IMR-90 (cell line): Measurements from ENCODE around the gene NRIP1. TPM values are rescaled to one million over a fixed set of nuclear protein-coding genes. Genes with fewer than 3 reads are reported as not detected.

ENCODE experiments used
- ATAC-seq: fragments of 200-7000 bp; cut with Tn5 transposase; 2 replicates; pipeline ENCODE4 v1.9.1; 2020; ENCODE audit warnings: low read depth, mild to moderate bottlenecking, moderate library complexity
- BruUV-seq: library from RNA; stranded (reverse); fragments of 400-500 nt; replicated peaks from 2 replicates; lab custom pipeline; 2021; lab: Mats Ljungman, UMichigan
- CTCF ChIA-PET: fragments of 300-600 bp; formaldehyde crosslinking; extraction: SDS; loops from one replicate; lab custom pipeline; 2021; ENCODE audit warnings: antibody characterized with exemption; lab: Yijun Ruan, JAX
- POLR2A ChIA-PET: fragments of 300-600 bp; sonication (Branson Sonifier 250); formaldehyde crosslinking; loops from one replicate; lab custom pipeline; 2022; ENCODE audit warnings: antibody characterized with exemption; ENCODE audit not compliant: unreplicated experiment; lab: Charles Lee
- DNase-seq: peaks from one replicate; pipeline ENCODE4 v3.0.0; 2013
- H2AFZ ChIP-seq: replicated peaks from 2 replicates; pipeline ENCODE3; 2013; ENCODE audit warnings: low read length, mild to moderate bottlenecking; ENCODE audit not compliant: poor library complexity
- H2AK5ac ChIP-seq: 2 replicates; pipeline ENCODE4 v1.6.1; 2013; ENCODE audit warnings: low read depth, low read length, inconsistent platforms
- H2AK9ac ChIP-seq: replicated peaks from 2 replicates; pipeline ENCODE3; 2013; ENCODE audit warnings: mild to moderate bottlenecking, low read depth, low read length, moderate library complexity; ENCODE audit not compliant: poor library complexity
- H2BK120ac ChIP-seq: 2 replicates; pipeline ENCODE4 v1.6.1; 2013; ENCODE audit warnings: low read depth, low read length, inconsistent platforms
- H2BK15ac ChIP-seq: 3 replicates; pipeline ENCODE4 v1.6.1; 2013; ENCODE audit warnings: low read depth, low read length, inconsistent platforms
- H2BK20ac ChIP-seq: 2 replicates; pipeline ENCODE4 v1.6.1; 2013; ENCODE audit warnings: low read depth, mild to moderate bottlenecking, inconsistent platforms, low read length, moderate library complexity
- H2BK5ac ChIP-seq: 2 replicates; pipeline ENCODE4 v1.6.1; 2013; ENCODE audit warnings: mild to moderate bottlenecking, low read depth, low read length, inconsistent platforms; ENCODE audit not compliant: poor library complexity, severe bottlenecking
- H3K14ac ChIP-seq: replicated peaks from 2 replicates; pipeline ENCODE4 v1.6.1; 2013; ENCODE audit warnings: low read depth, low read length, inconsistent platforms
- H3K18ac ChIP-seq: 2 replicates; pipeline ENCODE4 v1.6.1; 2013; ENCODE audit warnings: low read depth, low read length, control low read depth
- H3K23ac ChIP-seq: 2 replicates; pipeline ENCODE4 v1.6.1; 2013; ENCODE audit warnings: low read depth, low read length, inconsistent platforms
- H3K27ac ChIP-seq: 2 replicates; pipeline ENCODE4 v1.5.1; 2013; ENCODE audit warnings: mild to moderate bottlenecking, control low read depth, low read length; ENCODE audit not compliant: insufficient read depth
- H3K27me3 ChIP-seq: 2 replicates; pipeline ENCODE4 v1.6.1; 2013; ENCODE audit warnings: low read length; ENCODE audit not compliant: control insufficient read depth, insufficient read depth
- H3K36me3 ChIP-seq: 2 replicates; pipeline ENCODE4 v1.6.1; 2013; ENCODE audit warnings: low read length, mixed read lengths; ENCODE audit not compliant: control insufficient read depth, insufficient read depth
- H3K4ac ChIP-seq: 2 replicates; pipeline ENCODE4 v1.6.1; 2013; ENCODE audit warnings: low read depth, low read length, inconsistent platforms
- H3K4me1 ChIP-seq: 2 replicates; pipeline ENCODE4 v1.6.1; 2013; ENCODE audit warnings: low read length, mixed read lengths; ENCODE audit not compliant: control insufficient read depth, insufficient read depth
- H3K4me2 ChIP-seq: 2 replicates; pipeline ENCODE4 v1.6.1; 2013; ENCODE audit warnings: low read depth, mild to moderate bottlenecking, control low read depth, low read length, moderate library complexity
- H3K4me3 ChIP-seq: 2 replicates; pipeline ENCODE4 v1.5.1; 2013; ENCODE audit warnings: low read depth, mild to moderate bottlenecking, control low read depth, low read length, moderate library complexity; ENCODE audit not compliant: insufficient read depth
- H3K56ac ChIP-seq: 2 replicates; pipeline ENCODE4 v1.6.1; 2013; ENCODE audit warnings: low read length, inconsistent platforms; ENCODE audit not compliant: insufficient read depth; ENCODE audit errors: extremely low read depth
- H3K79me1 ChIP-seq, 2 experiments: 2 replicates each; pipeline ENCODE4 v1.6.1; 2013; ENCODE audit warnings: low read length in 2 of 2, inconsistent platforms in 1 of 2, low read depth in 1 of 2
- H3K9ac ChIP-seq: 2 replicates; pipeline ENCODE4 v1.6.1; 2013; ENCODE audit warnings: low read depth, low read length, control low read depth
- H3K9me1 ChIP-seq: 2 replicates; pipeline ENCODE4 v1.6.1; 2013; ENCODE audit warnings: low read length, inconsistent platforms; ENCODE audit not compliant: insufficient read depth
- H3K9me3 ChIP-seq: 2 replicates; pipeline ENCODE4 v1.6.1; 2013; ENCODE audit warnings: low read length; ENCODE audit not compliant: control insufficient read depth, insufficient read depth
- H4K20me1 ChIP-seq: 2 replicates; pipeline ENCODE4 v1.6.1; 2013; ENCODE audit warnings: low read length, inconsistent platforms; ENCODE audit not compliant: insufficient read depth
- H4K5ac ChIP-seq: 2 replicates; pipeline ENCODE4 v1.6.1; 2013; ENCODE audit warnings: mild to moderate bottlenecking, low read depth, low read length, control low read depth
- H4K8ac ChIP-seq, 2 experiments: 2 replicates each; pipeline ENCODE4 v1.6.1; 2013; ENCODE audit warnings: low read depth in 2 of 2, low read length in 2 of 2, control low read depth in 1 of 2, inconsistent platforms in 1 of 2
- H4K91ac ChIP-seq: 2 replicates; pipeline ENCODE4 v1.6.1; 2013; ENCODE audit warnings: low read depth, low read length, inconsistent platforms; ENCODE audit not compliant: insufficient read depth
- CHD1 ChIP-seq: IDR thresholded peaks from 2 replicates; pipeline ENCODE4 v1.6.1; 2012; ENCODE audit warnings: low read depth, low read length, improper control_type of control experiment
- MXI1 ChIP-seq: IDR thresholded peaks from 2 replicates; pipeline ENCODE4 v1.6.1; 2012; ENCODE audit warnings: low read depth, mild to moderate bottlenecking, low read length, moderate library complexity, borderline replicate concordance
- NFE2L2 ChIP-seq: fragments of 150-350 bp; IDR thresholded peaks from 2 replicates; pipeline ENCODE4 v1.6.1; 2016; ENCODE audit warnings: low read depth, mild to moderate bottlenecking, low read length
- RCOR1 ChIP-seq: IDR thresholded peaks from 2 replicates; pipeline ENCODE4 v1.6.1; 2012; ENCODE audit warnings: mild to moderate bottlenecking, low read length, improper control_type of control experiment; ENCODE audit not compliant: insufficient replicate concordance
- RFX5 ChIP-seq: IDR thresholded peaks from 2 replicates; pipeline ENCODE4 v1.8.0; 2012; ENCODE audit warnings: low read depth, mild to moderate bottlenecking, low read length, moderate library complexity
- WGBS, 2 experiments: methylation state at CpG; one replicate each; pipeline versions ENCODE4 v1.1.5 to v1.1.7; 2013; ENCODE audit warnings: missing lambda C conversion rate in 2 of 2; ENCODE audit not compliant: insufficient read length in 1 of 2; ENCODE audit errors: extremely low coverage in 2 of 2; 5-methylcytosine and 5-hydroxymethylcytosine counted together
- dilution Hi-C: fragments of 300-500 bp; cut with HindIII; formaldehyde crosslinking; loops from one replicate; pipeline ENCODE4 v1.14.3; 2018; ENCODE audit warnings: low sequenced_read_pairs; ENCODE audit not compliant: unreplicated experiment
- in situ Hi-C: fragments of 300-500 bp; cut with MboI; formaldehyde crosslinking; loops from 3 replicates; pipeline ENCODE4 v1.14.3; 2019; ENCODE audit warnings: low sequenced_read_pairs, inconsistent platforms, mixed read lengths
- intact Hi-C: fragments of 100-400 bp; cut with micrococcal nuclease; formaldehyde crosslinking; loops from 2 replicates; pipeline ENCODE4 v1.10.0; 2022
- polyA plus RNA-seq, 3 experiments: library from polyadenylated mRNA; depleted of rRNA; stranded (reverse); fragments of >200 nt; gene quantifications; 2 replicates each; pipeline ENCODE4 v1.2.3, GENCODE V29; 2012; ENCODE audit warnings: low replicate concordance in 1 of 3
- total RNA-seq: library from RNA; depleted of rRNA; stranded (reverse); fragments of >200 nt; gene quantifications from 2 replicates; pipeline ENCODE4 v1.2.3, GENCODE V29; 2012
- TF ChIP-seq, protein P1 (sequence below): fragments of 150-350 bp; IDR thresholded peaks from 2 replicates; pipeline ENCODE4 v1.6.1; 2016; ENCODE audit warnings: low read depth, mild to moderate bottlenecking, low read length, moderate library complexity, borderline replicate concordance

The NRIP1 gene
- total and polyA plus RNA-seq, 2 of the 4 experiments (the other 2 are of a cell fraction): 9.6 to 73.8 TPM

- no TSS peak for BruUV-seq
- Histone ChIP-seq H3K9me3 (no peaks in the 10 kb centered on the region), H3K9me1 (no peaks in the 10 kb centered on the region), H3K27ac (no peak overlapping the region), H2BK20ac (no peak overlapping the region), H2AK9ac (no peak overlapping the region), H2BK120ac (no peak overlapping the region), H2BK5ac (no peak overlapping the region), H2BK15ac (no peak overlapping the region), H4K91ac (no peak overlapping the region), H3K4me2 (no peak overlapping the region), H3K4me1 (no peaks in the 10 kb centered on the region), H4K8ac (no peak overlapping the region), H3K56ac (no peak overlapping the region), H3K36me3 (no peaks in the 10 kb centered on the region), H3K79me1 (no peaks in the 10 kb centered on the region), H3K27me3 (no peaks in the 10 kb centered on the region; the same call in 1 of the 2 replicates), H4K5ac (no peak overlapping the region), H3K23ac (no peak overlapping the region), H2AK5ac (no peak overlapping the region), H3K4me3 (no peak overlapping the region), H3K14ac (no peak overlapping the region), H4K20me1 (no peaks in the 10 kb centered on the region), H3K4ac (no peak overlapping the region), H2AFZ (no peak overlapping the region), H3K9ac (no peak overlapping the region), H3K18ac (no peak overlapping the region)
- in situ Hi-C loops: loop anchor here (25.0 kb wide), 1 partner anchor 709 kb away; the partner anchor contains the start of gene HSPA13
- ChIA-PET CTCF (no interaction called here), POLR2A (no interaction called here)
- no CpG with 5 or more reads among the region's 1 CpG for WGBS, 2 experiments
- no peak for TF ChIP-seq RCOR1
- no peak for TF ChIP-seq RFX5
- no peak for TF ChIP-seq NFE2L2
- TF ChIP-seq MXI1: no peak
- no peak for TF ChIP-seq CHD1
- TF ChIP-seq, protein P1, sequence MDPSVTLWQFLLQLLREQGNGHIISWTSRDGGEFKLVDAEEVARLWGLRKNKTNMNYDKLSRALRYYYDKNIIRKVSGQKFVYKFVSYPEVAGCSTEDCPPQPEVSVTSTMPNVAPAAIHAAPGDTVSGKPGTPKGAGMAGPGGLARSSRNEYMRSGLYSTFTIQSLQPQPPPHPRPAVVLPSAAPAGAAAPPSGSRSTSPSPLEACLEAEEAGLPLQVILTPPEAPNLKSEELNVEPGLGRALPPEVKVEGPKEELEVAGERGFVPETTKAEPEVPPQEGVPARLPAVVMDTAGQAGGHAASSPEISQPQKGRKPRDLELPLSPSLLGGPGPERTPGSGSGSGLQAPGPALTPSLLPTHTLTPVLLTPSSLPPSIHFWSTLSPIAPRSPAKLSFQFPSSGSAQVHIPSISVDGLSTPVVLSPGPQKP: no peak
- DNase-seq (no peak), ATAC-seq (no peak)
- intact Hi-C loops: no loop called here
- dilution Hi-C loops: no loop called here
Measured at GRCh38 chr21:15096146-15096545, 31.3 kb upstream of the NRIP1 start.
